ENCODE measurements around the gene TENM3.

GRCh38 chr4:182789529-182789928, 546.3 kb downstream of the TENM3 start:
- TF ChIP-seq CTCF (conservative IDR thresholded peaks at IDR 0.05) (no peak), EZH2 (IDR thresholded peaks at IDR 0.05; ENCODE audit: low read depth) (no peak)
